Uterus (tissue), 2 donors: ENCODE results near the gene SHH.

Experiments used
- POLR2A ChIP-seq, 2 donors: fragments of 450-650 bp; IDR thresholded peaks; one replicate each; pipeline ENCODE4 v1.6.1; 2016; ENCODE audit warnings: antibody characterized with exemption in 2 of 2, mild to moderate bottlenecking in 1 of 2, moderate library complexity in 1 of 2
- TF ChIP-seq, protein P1 (sequence below), 4 experiments: fragments of 200-600 bp in 2 of 4; fragments of 450-650 bp in 2 of 4; sonication (generic) in 2 of 4; IDR thresholded peaks; one replicate each; pipeline ENCODE4 v1.5.1; 2016 to 2019; ENCODE audit warnings: antibody characterized with exemption in 4 of 4, mild to moderate bottlenecking in 2 of 4, moderate library complexity in 1 of 4

DNA sequence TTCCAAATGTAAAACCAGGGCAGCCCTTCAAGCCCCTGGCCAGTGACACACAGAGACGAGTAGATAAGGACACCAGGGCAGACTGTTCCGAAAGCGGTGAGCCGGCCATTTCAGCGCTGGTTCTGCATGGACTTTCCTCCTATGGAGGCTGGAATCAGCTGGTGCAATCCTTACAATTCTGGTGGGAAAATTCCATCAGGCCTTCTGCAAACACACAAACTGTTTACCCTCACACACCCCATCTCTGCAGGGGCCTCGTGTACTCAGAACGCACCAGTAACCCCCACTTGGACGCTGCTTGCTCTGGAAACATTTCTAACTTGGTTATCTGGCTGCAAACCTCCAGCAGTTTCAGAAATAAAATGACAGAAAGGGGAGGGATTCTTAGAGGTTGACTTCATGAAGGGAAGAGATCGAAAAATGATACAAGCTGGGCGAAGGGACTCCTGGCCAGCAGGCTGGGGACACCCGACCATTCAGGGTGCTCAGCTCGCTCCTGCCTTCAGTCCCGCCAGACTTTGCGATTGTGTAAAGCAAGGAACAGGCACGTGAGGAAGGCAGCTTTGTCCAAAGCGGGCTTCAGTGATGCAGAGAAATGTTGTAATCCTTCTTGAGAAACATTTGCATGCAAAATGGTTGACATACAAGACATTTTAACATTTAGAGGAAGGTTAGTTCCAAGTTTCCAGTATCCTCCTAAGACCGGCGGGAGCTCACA is 19.7 kb upstream of the SHH start:
- TF ChIP-seq, protein P1, sequence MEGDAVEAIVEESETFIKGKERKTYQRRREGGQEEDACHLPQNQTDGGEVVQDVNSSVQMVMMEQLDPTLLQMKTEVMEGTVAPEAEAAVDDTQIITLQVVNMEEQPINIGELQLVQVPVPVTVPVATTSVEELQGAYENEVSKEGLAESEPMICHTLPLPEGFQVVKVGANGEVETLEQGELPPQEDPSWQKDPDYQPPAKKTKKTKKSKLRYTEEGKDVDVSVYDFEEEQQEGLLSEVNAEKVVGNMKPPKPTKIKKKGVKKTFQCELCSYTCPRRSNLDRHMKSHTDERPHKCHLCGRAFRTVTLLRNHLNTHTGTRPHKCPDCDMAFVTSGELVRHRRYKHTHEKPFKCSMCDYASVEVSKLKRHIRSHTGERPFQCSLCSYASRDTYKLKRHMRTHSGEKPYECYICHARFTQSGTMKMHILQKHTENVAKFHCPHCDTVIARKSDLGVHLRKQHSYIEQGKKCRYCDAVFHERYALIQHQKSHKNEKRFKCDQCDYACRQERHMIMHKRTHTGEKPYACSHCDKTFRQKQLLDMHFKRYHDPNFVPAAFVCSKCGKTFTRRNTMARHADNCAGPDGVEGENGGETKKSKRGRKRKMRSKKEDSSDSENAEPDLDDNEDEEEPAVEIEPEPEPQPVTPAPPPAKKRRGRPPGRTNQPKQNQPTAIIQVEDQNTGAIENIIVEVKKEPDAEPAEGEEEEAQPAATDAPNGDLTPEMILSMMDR (IDR thresholded peaks at IDR 0.05), result no peak
- TF ChIP-seq POLR2A (IDR thresholded peaks at IDR 0.05), result no peak
